CD4-positive, alpha-beta T cell treated with Interleukin-6 for 4 hours (primary cell): ENCODE data around the gene DDAH1.

Source experiments
- DNase-seq: peaks from one replicate; pipeline ENCODE4 v3.0.0-alpha.2; 2020; ENCODE audit warnings: mixed read lengths

DDAH1 gene

GRCh38 chr1:85295654-85296053 lies 169.3 kb downstream of the DDAH1 start:
- DNase-seq: no peak

DNA sequence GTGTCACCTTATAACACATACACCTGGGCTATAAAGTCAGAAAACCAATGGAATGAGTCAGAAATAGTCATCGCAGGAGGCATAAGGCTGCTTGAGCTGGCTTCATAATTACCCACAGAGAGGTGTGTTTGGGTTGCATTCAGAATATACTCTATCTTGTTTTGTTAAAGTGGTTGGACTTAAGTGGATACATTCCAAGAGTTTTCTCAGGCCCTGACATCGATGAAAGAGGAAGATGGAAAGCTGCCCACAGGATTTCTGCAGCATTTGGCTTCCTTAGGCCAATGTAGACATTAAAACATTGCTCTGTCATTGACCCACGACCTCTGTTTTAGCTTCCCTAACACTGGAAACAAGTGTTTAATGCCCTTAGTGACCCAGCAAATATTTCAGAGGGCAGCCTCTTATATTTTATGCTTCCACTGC lies 169.9 kb downstream of the DDAH1 start:
- no peak for DNase-seq

- DNase-seq: no peak
Measured at GRCh38 chr1:85290826-85291225, 174.1 kb downstream of the DDAH1 start.

GRCh38 chr1:85289848-85290335 lies 175.1 kb downstream of the DDAH1 start:
- DNase-seq: no peak

GRCh38 chr1:85289207-85289847 lies 175.6 kb downstream of the DDAH1 start:
- DNase-seq: no peak

DNA sequence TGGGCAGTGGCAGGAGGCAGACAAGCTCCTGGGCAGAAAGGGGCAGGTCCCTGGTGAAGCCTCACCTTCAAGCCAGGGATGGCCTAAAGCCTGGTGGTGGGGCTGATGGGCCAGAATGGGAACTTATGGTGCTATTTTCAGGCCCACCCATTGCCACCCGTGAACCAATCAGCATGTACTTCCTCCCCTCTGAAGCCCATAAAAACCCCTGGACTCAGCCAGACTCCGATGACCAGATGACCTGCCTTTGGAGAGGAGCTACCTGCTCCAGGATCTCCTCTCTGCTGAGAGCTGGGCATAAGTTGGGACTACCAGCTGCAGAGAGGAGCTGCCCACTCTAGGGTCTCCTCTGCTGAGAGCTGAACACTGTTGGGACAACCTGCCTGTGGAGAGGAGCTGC lies 180.8 kb downstream of the DDAH1 start:
- DNase-seq: no peak

GRCh38 chr1:85283475-85284199 lies 181.3 kb downstream of the DDAH1 start:
- DNase-seq: no peak

- no peak for DNase-seq
Measured at GRCh38 chr1:85282424-85282823, 182.5 kb downstream of the DDAH1 start.

GRCh38 chr1:85280636-85281035 lies 184.3 kb downstream of the DDAH1 start:
- DNase-seq: no peak

DNA sequence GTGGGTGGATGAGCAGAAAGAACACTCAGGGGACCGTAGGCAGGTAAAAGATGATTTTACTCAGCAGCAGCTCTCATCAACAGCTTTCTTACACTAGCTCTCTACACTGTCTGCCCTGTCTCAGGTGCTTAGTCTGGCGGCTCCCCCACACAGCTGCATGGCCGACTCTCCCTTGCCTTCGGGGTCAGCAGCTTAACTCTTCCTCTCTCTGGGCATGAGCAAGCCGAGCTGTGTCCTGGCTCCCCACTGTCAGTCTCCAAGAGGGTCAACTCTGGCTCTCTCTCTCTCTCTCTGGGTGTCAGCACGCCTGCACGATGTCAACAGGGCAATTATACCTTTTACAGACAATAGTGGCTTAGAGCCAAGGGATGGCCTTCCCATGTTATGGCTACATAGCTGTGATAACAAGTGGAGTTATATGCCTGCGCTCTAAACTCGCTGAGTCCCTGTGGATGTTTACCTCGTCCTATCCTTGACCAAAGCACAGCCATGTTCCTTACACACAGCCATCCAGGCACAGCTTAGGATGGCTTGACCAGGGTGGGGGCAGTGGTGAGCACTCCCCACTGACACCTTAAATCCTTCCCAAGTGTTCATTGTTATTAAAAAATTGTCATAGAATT lies 185.4 kb downstream of the DDAH1 start:
- no peak for DNase-seq

- DNase-seq: peak; percentile 58
Measured at GRCh38 chr1:85278853-85279314, 186.1 kb downstream of the DDAH1 start.

DNA sequence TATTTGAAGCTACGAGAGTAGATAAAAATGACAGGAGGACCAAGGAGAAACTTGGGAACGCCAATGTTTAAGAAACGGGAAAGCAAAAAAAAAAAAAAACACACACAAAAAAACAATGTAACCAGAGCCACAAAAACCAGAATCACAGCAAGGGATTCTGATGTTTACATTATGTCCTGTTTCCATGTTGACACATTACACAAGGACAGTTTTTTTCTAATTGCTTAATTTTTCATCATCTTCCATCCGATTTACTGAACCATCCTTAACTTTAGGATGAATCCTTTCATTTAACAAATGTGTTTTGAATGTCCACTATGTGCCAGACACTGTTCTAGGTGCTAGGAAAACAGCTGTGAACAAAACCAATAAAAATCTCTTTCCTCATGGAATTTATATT lies 187.2 kb downstream of the DDAH1 start:
- no peak for DNase-seq

DNA sequence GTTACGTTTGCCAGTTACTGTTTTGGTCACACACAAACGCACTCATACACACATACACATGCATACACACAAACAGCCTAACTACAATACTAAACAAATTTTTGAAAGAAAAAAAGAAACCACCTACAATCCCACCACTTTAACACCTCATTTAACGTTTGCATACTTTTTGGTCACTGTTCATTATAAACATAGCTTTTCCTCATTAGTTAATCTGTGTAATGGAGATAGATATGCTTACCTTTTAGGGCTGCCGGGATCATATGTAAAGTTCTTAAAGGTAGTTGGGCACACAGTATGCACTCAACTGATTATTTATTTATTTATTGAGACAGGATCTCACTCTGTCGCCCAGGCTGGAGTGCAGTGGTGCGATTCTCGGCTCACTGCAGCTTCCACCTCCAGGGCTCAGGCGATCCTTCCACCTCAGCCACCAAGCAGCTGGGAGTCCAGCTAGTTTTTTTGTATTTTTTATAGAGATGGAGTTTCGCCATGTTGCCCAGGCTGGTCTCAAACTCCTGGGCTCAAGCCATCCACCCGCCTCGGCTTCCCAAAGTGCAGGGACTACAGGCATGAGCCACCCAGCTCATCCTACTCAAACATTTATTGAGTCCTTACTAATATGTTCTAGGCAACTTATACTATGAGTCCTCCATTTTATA lies 187.8 kb downstream of the DDAH1 start:
- DNase-seq: no peak

DNA sequence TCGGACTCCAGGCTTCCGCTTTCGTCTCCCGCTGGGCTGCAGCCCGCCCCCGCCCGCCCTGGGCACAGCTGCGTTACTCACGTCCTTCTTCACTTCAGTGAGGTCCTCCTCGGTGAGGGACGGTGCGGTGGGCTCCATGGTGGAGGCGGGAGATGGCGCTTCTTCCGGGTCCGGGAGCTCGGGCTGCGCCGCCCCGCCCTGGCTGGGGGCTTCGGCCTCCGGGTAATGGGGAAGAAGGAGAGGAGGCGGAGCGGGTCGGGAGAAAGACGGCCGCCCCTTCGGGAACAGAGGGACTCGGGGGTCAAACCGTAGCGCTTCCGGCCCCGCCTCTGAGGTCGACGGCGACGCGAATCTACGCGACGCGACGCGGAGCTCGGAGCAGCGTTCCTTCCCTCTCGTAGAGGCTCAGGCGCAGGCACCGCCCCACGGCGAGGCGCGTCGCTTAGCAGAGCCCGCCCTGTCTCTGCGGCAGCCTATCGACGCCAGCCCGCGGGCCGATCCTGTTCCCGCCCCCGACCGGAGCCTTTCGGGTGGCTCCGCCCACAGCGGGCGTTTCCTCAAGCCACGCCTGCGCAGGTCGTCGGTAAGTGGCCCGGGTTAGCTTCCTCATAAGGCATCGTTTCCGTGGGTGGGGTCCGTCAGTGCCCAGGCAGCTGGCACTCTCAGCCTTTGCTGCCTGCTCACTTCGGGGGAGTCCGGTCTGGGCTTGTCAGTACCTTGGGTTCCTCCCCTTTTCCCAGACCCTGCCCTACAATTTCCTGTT lies 188.6 kb downstream of the DDAH1 start, which contains the start of gene BCL10:
BCL10 (minus strand) TSS at position 418 of the 763 bp plus-strand sequence; CDS start at position 138, 280 bp downstream.
- DNase-seq: peak; percentile 97

DNA sequence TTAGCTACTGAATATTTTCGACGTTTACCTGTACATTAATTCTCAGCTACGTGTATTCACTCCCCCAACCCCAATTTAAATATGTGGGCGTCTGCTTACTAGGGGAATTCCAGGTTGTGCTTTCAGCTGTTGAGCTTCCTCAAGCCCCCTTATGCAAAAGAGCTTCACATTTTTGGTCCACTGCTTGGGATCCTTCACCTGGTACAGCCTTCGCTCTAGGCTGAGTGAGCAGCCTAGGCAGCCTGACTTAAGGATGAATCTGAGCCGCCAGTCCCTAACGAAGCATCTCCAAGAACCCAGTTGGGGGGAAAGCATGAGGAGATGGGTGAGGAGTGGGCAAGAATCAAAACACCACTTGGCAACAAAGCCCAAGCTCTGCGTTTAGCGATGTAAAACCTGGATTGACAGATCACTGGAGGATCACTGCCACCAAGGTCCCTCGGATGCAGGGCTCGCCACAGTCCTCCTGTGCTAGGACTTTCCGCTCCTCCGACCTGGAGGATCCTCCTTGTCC lies 189.2 kb downstream of the DDAH1 start:
- DNase-seq: no peak

- no peak for DNase-seq
Measured at GRCh38 chr1:85274969-85275453, 189.9 kb downstream of the DDAH1 start.

DNA sequence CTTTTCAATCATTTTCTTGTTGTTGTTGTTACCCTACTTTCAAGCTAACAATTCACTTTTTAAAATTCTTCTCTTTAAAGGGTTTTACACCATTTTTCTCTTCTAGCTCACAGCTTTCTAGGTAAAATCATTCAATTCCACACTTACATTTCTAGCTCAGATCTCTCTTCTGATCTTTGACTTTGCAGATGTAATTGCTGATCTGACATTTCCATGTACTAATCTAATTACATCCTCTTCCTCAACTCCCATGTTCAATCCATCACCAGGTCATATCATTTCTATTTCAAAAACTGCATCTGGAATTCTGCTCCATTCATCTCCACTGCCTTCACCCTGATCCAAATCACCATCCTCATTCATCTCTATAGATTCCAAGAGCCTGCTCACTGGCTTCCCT lies 191.6 kb downstream of the DDAH1 start:
- no peak for DNase-seq

DNA sequence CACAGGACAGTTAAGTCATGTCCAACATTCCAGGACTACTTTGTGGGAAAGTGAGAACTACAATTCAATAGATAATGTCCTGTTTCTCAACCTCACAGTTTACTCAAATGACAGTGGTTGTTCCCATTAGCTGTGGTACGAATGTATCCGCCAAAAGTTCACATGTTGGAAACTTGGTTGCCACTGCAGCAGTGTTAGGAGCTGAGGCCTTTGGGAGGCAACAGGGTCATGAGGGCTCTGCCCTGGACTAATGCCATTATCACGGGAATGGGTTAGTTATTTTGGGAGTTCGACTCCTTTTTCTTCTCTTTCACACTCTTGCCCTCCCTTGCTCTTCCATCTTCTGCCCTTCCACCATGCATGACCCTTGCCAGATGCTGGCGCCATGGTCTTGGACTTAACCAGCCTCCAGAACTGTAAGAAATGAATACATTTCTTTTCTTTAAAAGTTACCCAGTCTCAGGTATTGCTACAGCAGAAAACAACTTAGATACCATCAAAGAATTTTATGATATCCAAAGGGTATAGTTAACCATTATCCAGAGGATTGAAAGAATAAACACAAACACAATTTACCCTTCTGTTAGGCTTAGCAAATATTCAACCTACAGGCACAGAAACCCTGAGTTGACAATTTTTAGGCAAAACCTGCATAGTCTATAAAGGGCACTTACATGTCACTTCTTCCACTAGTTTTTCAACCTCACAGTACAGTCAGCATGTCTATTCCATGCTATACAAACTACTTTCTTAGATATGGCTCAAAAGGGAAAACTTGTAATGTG lies 196.0 kb downstream of the DDAH1 start:
- DNase-seq: no peak
